Vagina (tissue), 2 donors: ENCODE data around the gene GRIN1.

ENCODE experiments used
- POLR2A ChIP-seq, 2 donors: fragments of 450-650 bp; IDR thresholded peaks; one replicate each; pipeline ENCODE4 v1.6.1; 2017; ENCODE audit warnings: antibody characterized with exemption in 2 of 2, mild to moderate bottlenecking in 2 of 2, moderate library complexity in 2 of 2
- POLR2AphosphoS5 ChIP-seq, 2 donors: sonication (generic); formaldehyde crosslinking; IDR thresholded peaks; one replicate each; pipeline ENCODE4 v1.9.0; 2017; ENCODE audit warnings: antibody characterized with exemption in 2 of 2, mild to moderate bottlenecking in 2 of 2, low read depth in 1 of 2; ENCODE audit not compliant: insufficient read depth in 1 of 2
- TF ChIP-seq, protein P1 (sequence below), 3 experiments: fragments of 450-650 bp in 2 of 3; fragments of 200-600 bp in 1 of 3; sonication (generic) in 1 of 3; IDR thresholded peaks; one replicate each; pipeline ENCODE4 v1.5.1; 2017 to 2019; ENCODE audit warnings: antibody characterized with exemption in 3 of 3, mild to moderate bottlenecking in 2 of 3, moderate library complexity in 2 of 3

DNA sequence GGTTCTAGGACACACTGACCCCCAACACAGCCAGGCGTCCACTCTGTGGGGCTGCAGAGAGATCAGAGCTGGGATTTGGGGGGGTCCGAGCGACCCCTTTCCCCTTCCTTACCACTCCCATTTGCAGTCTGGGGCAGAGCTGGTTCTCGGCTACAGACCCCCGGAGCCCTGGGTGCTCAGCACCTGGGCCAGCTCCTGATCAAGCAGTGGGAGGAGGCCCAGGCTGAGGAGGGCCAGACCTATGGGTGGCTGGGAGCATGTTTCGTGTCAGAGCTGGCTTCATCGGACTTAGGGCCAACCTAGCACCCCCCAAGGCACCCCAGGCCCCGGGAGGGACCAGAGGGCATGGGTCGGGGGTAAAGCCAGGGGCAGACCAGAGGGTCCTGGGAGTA, 7.6 kb downstream of the GRIN1 start:
- TF ChIP-seq POLR2A (IDR thresholded peaks at IDR 0.05) (no peak), POLR2AphosphoS5 (IDR thresholded peaks at IDR 0.05; ENCODE audit: insufficient read depth in 1 of 2, low read depth in 1 of 2) (no peak)
- TF ChIP-seq, protein P1, sequence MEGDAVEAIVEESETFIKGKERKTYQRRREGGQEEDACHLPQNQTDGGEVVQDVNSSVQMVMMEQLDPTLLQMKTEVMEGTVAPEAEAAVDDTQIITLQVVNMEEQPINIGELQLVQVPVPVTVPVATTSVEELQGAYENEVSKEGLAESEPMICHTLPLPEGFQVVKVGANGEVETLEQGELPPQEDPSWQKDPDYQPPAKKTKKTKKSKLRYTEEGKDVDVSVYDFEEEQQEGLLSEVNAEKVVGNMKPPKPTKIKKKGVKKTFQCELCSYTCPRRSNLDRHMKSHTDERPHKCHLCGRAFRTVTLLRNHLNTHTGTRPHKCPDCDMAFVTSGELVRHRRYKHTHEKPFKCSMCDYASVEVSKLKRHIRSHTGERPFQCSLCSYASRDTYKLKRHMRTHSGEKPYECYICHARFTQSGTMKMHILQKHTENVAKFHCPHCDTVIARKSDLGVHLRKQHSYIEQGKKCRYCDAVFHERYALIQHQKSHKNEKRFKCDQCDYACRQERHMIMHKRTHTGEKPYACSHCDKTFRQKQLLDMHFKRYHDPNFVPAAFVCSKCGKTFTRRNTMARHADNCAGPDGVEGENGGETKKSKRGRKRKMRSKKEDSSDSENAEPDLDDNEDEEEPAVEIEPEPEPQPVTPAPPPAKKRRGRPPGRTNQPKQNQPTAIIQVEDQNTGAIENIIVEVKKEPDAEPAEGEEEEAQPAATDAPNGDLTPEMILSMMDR (IDR thresholded peaks at IDR 0.05) = no peak
